Measurements from ENCODE around the gene POLE. TPM values are rescaled to one million over a fixed set of nuclear protein-coding genes. Genes with fewer than 3 reads are reported as not detected.

The POLE gene
- total RNA-seq, 1 experiment from 2014 or later: 96.1 TPM

- H3K9me2 ChIP-seq (replicated peaks; ENCODE audit: low read length): no peaks in the 10 kb centered on the region
- BruUV-seq (replicated peaks): TSS peak; percentile 12
- peaks cover 10% of the 10 kb centered on the region for H3F3A ChIP-seq (ENCODE audit: low read length, unreplicated experiment)
- ChIA-PET POLR2A (ENCODE audit: unreplicated experiment) (no interaction called here), CTCF (no interaction called here)
- H3K27me3 ChIP-seq (ENCODE audit: low read length): no peaks in the 10 kb centered on the region
- no peak overlapping the region for H2AFZ ChIP-seq (ENCODE audit: low read length)
- no peaks in the 10 kb centered on the region for H3K9me3 ChIP-seq (ENCODE audit: low read length)
- TF ChIP-seq, protein P1, sequence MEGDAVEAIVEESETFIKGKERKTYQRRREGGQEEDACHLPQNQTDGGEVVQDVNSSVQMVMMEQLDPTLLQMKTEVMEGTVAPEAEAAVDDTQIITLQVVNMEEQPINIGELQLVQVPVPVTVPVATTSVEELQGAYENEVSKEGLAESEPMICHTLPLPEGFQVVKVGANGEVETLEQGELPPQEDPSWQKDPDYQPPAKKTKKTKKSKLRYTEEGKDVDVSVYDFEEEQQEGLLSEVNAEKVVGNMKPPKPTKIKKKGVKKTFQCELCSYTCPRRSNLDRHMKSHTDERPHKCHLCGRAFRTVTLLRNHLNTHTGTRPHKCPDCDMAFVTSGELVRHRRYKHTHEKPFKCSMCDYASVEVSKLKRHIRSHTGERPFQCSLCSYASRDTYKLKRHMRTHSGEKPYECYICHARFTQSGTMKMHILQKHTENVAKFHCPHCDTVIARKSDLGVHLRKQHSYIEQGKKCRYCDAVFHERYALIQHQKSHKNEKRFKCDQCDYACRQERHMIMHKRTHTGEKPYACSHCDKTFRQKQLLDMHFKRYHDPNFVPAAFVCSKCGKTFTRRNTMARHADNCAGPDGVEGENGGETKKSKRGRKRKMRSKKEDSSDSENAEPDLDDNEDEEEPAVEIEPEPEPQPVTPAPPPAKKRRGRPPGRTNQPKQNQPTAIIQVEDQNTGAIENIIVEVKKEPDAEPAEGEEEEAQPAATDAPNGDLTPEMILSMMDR (conservative IDR thresholded peaks at IDR 0.05; ENCODE audit: low read depth, low read length): no peak
- TF ChIP-seq EZH2 (IDR thresholded peaks at IDR 0.05; ENCODE audit: low read length, unreplicated experiment) (no peak), EZH2phosphoT487 (IDR thresholded peaks at IDR 0.05; ENCODE audit: borderline replicate concordance, low read length) (no peak)
- H3K4me1 ChIP-seq (ENCODE audit: insufficient read depth, low read length): no peaks in the 10 kb centered on the region
- DNase-seq (no peak), ATAC-seq (no peak)
- H3K4me3 ChIP-seq (ENCODE audit: low read length): no peak overlapping the region
- no peaks in the 10 kb centered on the region; the same call in 1 of the 2 replicates for H3K79me2 ChIP-seq (ENCODE audit: low read length)
- intact Hi-C loops (cut with micrococcal nuclease): no loop called here
- peaks cover 67% of the 10 kb centered on the region for H3K36me3 ChIP-seq (ENCODE audit: low read depth, low read length)
- peaks cover 9% of the 10 kb centered on the region; the same call in 1 of the 2 replicates for H4K20me1 ChIP-seq (ENCODE audit: low read length)
- H3K27ac ChIP-seq (ENCODE audit: low read length): no peak overlapping the region
- no peak overlapping the region for H3K4me2 ChIP-seq (ENCODE audit: low read length)
- no peak overlapping the region for H3K9ac ChIP-seq (ENCODE audit: low read length)
These were observed 39.2 kb upstream of the POLE start for GRCh38 chr12:132726386-132726785.

DNA sequence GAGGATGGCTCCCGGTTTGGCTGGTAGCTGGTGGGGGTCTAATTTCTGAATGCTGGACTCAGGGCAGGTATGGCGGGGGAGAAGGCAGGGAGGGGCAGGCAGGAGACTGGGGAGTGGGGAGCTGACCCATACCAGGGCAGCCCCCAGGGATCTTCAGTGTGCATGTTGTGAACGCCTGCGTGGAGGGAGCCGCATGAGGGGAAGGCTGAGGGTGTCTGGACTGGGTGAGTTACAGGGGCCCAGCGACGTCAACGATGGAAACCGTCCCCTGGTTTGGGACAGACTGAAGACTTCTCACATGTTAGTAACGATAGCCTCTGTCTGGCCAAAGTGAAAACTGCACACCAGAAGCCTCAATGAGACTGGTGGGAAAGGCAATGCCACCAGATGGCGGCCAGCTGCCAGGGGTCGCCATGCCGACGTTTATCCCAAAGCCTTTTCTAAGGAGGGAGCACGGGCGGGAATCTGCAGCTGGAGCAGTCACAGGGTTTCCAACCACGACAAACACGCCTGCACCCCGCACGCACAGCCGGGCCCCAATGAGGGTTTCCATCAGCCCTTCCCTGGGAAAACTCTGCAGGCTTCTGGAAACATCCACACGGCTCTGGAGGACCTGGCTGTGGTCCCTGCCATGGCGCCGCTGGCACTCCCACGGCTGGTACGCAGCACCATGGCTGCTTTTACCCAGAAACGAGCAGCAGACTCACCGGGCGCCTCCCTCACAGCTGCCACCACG is 37.5 kb upstream of the POLE start:
- ChIA-PET CTCF (no interaction called here), POLR2A (ENCODE audit: unreplicated experiment) (no interaction called here)
- Histone ChIP-seq H4K20me1 (ENCODE audit: low read length) (peaks cover 19% of the 10 kb centered on the region), H3K4me2 (ENCODE audit: low read length) (no peak overlapping the region), H3K27ac (ENCODE audit: low read length) (no peak overlapping the region), H3K9ac (ENCODE audit: low read length) (no peak overlapping the region), H3K9me3 (ENCODE audit: low read length) (no peaks in the 10 kb centered on the region), H3K79me2 (ENCODE audit: low read length) (no peaks in the 10 kb centered on the region; the same call in 1 of the 2 replicates), H3K4me1 (ENCODE audit: insufficient read depth, low read length) (peaks cover 1% of the 10 kb centered on the region), H3K9me2 (replicated peaks; ENCODE audit: low read length) (no peaks in the 10 kb centered on the region), H3K4me3 (ENCODE audit: low read length) (no peak overlapping the region), H2AFZ (ENCODE audit: low read length) (no peak overlapping the region), H3K27me3 (ENCODE audit: low read length) (no peaks in the 10 kb centered on the region), H3K36me3 (ENCODE audit: low read depth, low read length) (peaks cover 70% of the 10 kb centered on the region), H3F3A (ENCODE audit: low read length, unreplicated experiment) (peaks cover 7% of the 10 kb centered on the region)
- ATAC-seq: no peak
- no peak for TF ChIP-seq EZH2phosphoT487 (IDR thresholded peaks at IDR 0.05; ENCODE audit: borderline replicate concordance, low read length)
- no peak for TF ChIP-seq EZH2 (IDR thresholded peaks at IDR 0.05; ENCODE audit: low read length, unreplicated experiment)
- TF ChIP-seq, protein P1 (conservative IDR thresholded peaks at IDR 0.05; ENCODE audit: low read depth, low read length): no peak
- intact Hi-C loops (cut with micrococcal nuclease): no loop called here
- no TSS peak for BruUV-seq (replicated peaks)
- no peak for DNase-seq

- Histone ChIP-seq H3K9me2 (replicated peaks; ENCODE audit: low read length) (no peaks in the 10 kb centered on the region), H3K36me3 (ENCODE audit: low read depth, low read length) (peaks cover 76% of the 10 kb centered on the region), H3K9ac (ENCODE audit: low read length) (no peak overlapping the region), H3K4me3 (ENCODE audit: low read length) (no peak overlapping the region), H3F3A (ENCODE audit: low read length, unreplicated experiment) (peaks cover 7% of the 10 kb centered on the region), H2AFZ (ENCODE audit: low read length) (no peak overlapping the region), H3K27me3 (ENCODE audit: low read length) (no peaks in the 10 kb centered on the region), H3K4me2 (ENCODE audit: low read length) (no peak overlapping the region), H4K20me1 (ENCODE audit: low read length) (peaks cover 28% of the 10 kb centered on the region), H3K79me2 (ENCODE audit: low read length) (no peaks in the 10 kb centered on the region; the same call in none of the 2 replicates), H3K9me3 (ENCODE audit: low read length) (no peaks in the 10 kb centered on the region), H3K27ac (ENCODE audit: low read length) (no peak overlapping the region), H3K4me1 (ENCODE audit: insufficient read depth, low read length) (peaks cover 11% of the 10 kb centered on the region)
- ChIA-PET CTCF (no interaction called here), POLR2A (ENCODE audit: unreplicated experiment) (no interaction called here)
- no peak for DNase-seq
- no TSS peak for BruUV-seq (replicated peaks)
- TF ChIP-seq EZH2 (IDR thresholded peaks at IDR 0.05; ENCODE audit: low read length, unreplicated experiment) (no peak), EZH2phosphoT487 (IDR thresholded peaks at IDR 0.05; ENCODE audit: borderline replicate concordance, low read length) (no peak)
- TF ChIP-seq, protein P1 (conservative IDR thresholded peaks at IDR 0.05; ENCODE audit: low read depth, low read length): no peak
- intact Hi-C loops (cut with micrococcal nuclease): no loop called here
- ATAC-seq: no peak
These were observed 36.6 kb upstream of the POLE start for GRCh38 chr12:132723764-132724140.
